ENCODE measurements around the gene NEK1. TPM values are rescaled to one million over a fixed set of nuclear protein-coding genes. Genes with fewer than 3 reads are reported as not detected.

Gene NEK1
- total and polyA plus RNA-seq, 2 donors (not counting 3 experiments of a cell fraction or from before 2014, with no cell fraction given), result 2.6 to 10.1 TPM

- Histone ChIP-seq H3K4me1 (ENCODE audit: control insufficient read depth, extremely low read depth, insufficient read depth, low read length) (no peaks in the 10 kb centered on the region), H4K20me1 (replicated peaks; ENCODE audit: control insufficient read depth, extremely low read depth, insufficient read depth, low read length) (no peaks in the 10 kb centered on the region), H3K27me3 (ENCODE audit: control insufficient read depth in 2 of 2, insufficient read depth in 2 of 2, low read length in 2 of 2) (no peaks in the 10 kb centered on the region), H3K9me1 (replicated peaks; ENCODE audit: control insufficient read depth, extremely low read depth, insufficient read depth, low read length) (no peaks in the 10 kb centered on the region), H2AFZ (ENCODE audit: low read depth, low read length) (no peak overlapping the region), H3K4me2 (ENCODE audit: insufficient read depth, low read length) (no peak overlapping the region), H3K79me2 (ENCODE audit: control insufficient read depth, insufficient read depth, low read length) (no peaks in the 10 kb centered on the region), H3K9ac (replicated peaks; ENCODE audit: extremely low read depth, insufficient read depth, low read length) (no peak overlapping the region), H3K36me3 (ENCODE audit: control insufficient read depth in 2 of 2, extremely low read depth in 1 of 2, insufficient read depth in 2 of 2, low read length in 2 of 2) (peaks cover 2 to 3% of the 10 kb centered on the region in 2 experiments), H3K27ac (ENCODE audit: insufficient read depth, low read depth, low read length) (no peak overlapping the region), H3K4me3 (replicated peaks in 1 of 3; ENCODE audit: insufficient read depth in 1 of 3, low read depth in 1 of 3, low read length in 3 of 3) (no peak overlapping the region), H3K9me3 (replicated peaks; ENCODE audit: control insufficient read depth, insufficient read depth, low read length) (no peaks in the 10 kb centered on the region)
- FAIRE-seq (no peak), DNase-seq (ENCODE audit: low read depth, low spot score) (no peak)
- TF ChIP-seq EZH2 (IDR thresholded peaks at IDR 0.05; ENCODE audit: borderline replicate concordance, low read depth, low read length, severe bottlenecking) (no peak), JUN (IDR thresholded peaks at IDR 0.05; ENCODE audit: borderline replicate concordance, insufficient read depth, insufficient read length, low read depth) (no peak), GATA2 (IDR thresholded peaks at IDR 0.05; ENCODE audit: insufficient read depth, insufficient read length, low read depth, low read length) (no peak), MAX (IDR thresholded peaks at IDR 0.05; ENCODE audit: insufficient read depth, insufficient read length) (no peak), POLR2A (IDR thresholded peaks at IDR 0.05; ENCODE audit: low read depth, low read length) (no peak), CTCF (IDR thresholded peaks at IDR 0.05; ENCODE audit: extremely low read depth in 1 of 2, insufficient read depth in 1 of 2, low read depth in 1 of 2, low read length in 2 of 2) (no peak), FOS (IDR thresholded peaks at IDR 0.05; ENCODE audit: borderline replicate concordance, insufficient read depth, low read length) (no peak), MYC (IDR thresholded peaks at IDR 0.05; ENCODE audit: low read depth, low read length) (no peak), POLR2AphosphoS5 (IDR thresholded peaks at IDR 0.05; ENCODE audit: insufficient read depth, low read depth, low read length) (no peak)
- CTCF ChIA-PET, result no interaction called here
- BruUV-seq (replicated peaks), result no TSS peak
- intact Hi-C loops (cut with micrococcal nuclease), result no loop called here
- POLR2A ChIA-PET, result no interaction called here
- dilution Hi-C loops (cut with MboI; ENCODE audit: extremely low pct_ligation_motif_present, low sequenced_read_pairs), result no loop called here
Measured at GRCh38 chr4:169573889-169574288, 38.5 kb downstream of the NEK1 start.

All from endothelial cell of umbilical vein (primary cell).